ENCODE results near the gene MATN4.

The MATN4 gene

GRCh38 chr20:45246109-45246508, 62.0 kb downstream of the MATN4 start:
- no peak for DNase-seq (ENCODE audit: low read depth)
